DMS114 treated with DMSO at 0.1 percent for 48 hours (cell line): Measurements from ENCODE around the gene TFIP11.

Experiments used
- DNase-seq: peaks from one replicate; lab custom pipeline; 2025; ENCODE audit not compliant: unreplicated experiment; lab: John Stamatoyannopoulos, UW

TFIP11 gene

DNA sequence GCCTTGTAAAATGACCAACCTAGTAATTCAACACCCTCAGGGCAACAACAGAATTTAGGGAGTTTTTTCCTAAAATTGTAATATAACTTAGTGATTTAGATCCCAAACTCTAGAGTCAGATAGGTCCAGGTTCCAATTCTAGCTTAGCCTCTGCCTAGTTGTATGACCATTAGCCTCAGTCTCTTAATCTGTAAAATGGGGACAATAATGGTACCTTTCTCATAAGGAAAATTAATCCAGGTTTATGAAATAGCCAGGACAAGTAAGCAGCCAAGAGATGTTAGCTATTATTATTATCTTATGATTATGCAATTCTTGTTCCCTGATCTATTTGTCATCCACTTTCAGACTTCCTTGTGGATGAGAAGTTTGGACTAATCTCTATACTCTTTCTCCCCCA, 4.1 kb downstream of the TFIP11 start:
- no peak for DNase-seq

GRCh38 chr22:26503758-26504157, 8.5 kb downstream of the TFIP11 start:
- DNase-seq, result no peak

DNA sequence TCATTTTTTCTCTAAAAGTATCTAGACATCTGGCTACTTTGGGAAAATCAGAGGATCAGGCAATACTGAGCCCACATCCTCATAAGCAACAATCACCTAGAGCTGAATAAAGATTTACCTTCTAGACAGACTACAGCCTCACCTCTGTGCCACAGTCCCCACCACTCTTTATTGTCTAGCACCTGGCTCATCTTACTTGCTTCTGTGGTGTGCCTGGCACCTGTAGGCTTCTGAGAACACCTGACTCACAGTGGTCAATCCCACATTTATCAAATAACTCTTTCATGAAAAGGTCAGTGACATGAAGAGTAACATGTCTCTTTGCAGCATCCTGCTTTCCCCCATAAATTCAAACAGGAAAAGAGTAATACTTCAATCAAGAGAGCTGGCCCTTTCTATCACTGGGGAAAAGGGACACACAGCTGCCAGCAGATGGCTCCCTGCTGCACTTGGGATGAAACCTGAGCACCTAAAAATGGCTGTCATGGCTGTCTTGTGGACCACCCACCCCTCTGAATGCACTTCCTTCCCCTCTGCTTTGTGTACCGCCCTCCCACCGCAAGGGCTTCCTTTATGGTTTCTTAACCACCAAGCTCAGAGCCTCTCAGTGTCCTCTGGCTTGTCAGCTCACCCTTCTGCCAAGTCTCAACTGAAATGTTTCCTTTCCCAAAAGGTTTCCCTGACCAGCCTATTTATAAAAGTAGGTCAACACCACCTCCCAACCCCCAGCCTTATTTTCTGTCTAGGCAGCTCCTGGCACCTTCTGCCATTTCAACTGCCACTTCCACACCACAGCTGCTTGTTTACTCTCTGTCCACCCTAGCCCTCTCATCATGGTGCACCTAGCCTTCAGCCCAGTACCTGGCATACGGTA, 9.3 kb downstream of the TFIP11 start:
- DNase-seq, result peak; percentile 37

DNA sequence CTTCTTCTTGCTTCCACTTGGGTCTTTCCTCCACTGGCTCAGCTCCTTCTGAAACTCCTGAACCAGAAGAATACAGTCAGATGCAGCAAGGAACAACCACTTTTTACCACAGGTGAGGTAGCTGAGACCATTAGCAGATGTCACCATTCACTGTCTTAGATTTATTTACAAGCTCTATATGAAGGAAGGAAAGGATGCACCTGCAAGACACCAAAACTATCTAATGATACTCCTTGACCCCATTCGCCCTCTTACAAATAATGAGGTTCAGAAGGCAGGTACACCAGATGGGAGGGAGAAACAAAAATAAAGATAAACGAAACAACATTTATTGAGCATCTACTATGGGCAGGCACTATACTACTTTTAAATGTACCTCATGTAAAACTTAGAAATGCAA, 10.3 kb downstream of the TFIP11 start:
- DNase-seq, result no peak

DNA sequence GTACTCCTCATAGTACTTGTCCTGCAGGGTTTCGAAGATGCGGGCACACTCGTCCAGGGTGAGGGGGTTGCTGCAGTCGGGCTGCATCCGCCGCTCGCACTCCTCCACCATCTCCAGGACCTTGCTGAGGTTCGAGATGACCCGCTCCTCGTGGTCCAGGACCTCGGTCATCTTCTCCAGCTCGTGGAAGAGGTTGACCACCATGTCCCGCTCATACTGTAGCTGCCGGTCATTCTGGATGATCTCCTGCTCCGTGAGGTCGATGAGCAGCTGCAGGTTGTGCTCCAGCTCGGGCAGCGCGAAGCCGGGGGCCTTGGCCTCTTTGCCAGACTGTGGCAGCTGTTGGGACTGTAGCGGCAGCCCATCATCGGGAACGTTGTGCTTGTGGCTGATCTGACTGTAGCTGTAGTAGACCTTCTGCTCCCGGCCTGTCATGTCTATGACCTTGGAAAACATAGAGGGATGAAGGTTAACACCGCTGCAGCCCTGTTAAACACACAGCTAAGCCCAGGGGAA, 13.0 kb downstream of the TFIP11 start:
- no peak for DNase-seq

DNA sequence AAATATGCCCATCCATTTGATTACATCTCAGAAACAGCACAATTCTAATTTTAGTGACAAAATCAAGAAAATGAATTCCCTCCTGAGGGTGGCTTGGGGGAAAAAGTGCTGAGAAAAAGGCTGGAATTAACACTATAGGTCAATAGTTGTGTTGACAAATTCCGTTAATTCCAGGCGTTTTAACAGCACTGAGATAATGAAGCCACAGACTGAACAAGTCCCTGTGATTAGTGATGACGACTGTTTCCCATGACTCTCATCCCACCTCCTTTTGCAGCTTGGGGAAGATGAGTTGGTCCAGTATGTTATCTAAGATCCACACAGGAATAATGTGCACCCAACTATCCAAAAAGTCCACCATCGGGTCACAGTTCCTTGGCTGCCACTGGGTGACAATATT, 15.8 kb downstream of the TFIP11 start:
- DNase-seq, result no peak

DNA sequence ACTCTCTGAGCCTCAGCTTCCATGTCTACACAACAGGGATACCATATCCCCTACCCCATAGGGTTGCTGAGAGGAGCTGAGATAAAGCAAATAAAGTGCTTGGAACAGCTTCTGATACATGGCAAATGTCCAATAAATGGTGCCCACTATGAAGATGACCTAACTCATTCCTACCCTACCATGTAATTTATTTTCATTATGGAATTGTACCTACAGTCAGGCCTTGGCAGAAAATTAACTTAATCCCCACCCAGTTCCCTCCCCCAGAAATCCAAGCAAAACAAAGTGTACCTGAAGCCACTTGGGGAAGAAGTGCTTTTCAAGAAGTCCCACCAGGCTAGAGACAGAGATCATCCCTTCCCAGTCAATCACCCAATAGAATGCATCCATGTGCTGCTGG, 17.8 kb downstream of the TFIP11 start:
- DNase-seq, result no peak

GRCh38 chr22:26492220-26492619, 20.1 kb downstream of the TFIP11 start:
- no peak for DNase-seq

DNA sequence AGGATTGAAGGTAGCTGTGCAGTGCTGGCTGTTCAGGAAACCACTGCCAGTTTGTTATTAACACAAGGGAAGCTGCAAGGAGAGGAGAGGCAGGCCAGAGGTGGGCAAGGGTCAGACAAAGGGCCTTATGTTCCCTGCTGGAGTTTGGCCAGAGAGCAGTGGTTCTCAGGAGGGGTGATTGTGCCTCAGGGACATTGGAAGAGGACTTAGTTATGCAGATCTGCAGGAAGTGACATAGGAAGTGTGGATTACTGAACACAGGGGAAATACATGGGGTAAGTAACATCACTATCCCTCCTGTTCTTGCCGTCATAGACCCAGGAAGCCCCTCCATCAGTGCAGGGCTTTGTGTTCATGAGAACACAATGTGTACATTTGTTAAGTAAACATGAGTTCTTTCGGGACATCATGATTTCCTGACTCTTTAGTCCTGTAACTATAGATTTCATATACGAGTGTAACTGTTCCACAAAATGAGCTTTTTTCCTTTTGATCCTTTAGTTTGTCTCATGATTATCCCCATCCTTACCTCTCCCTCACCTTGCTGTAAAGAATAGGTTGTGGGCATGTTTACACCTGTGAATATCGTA, 22.7 kb downstream of the TFIP11 start:
- no peak for DNase-seq

DNA sequence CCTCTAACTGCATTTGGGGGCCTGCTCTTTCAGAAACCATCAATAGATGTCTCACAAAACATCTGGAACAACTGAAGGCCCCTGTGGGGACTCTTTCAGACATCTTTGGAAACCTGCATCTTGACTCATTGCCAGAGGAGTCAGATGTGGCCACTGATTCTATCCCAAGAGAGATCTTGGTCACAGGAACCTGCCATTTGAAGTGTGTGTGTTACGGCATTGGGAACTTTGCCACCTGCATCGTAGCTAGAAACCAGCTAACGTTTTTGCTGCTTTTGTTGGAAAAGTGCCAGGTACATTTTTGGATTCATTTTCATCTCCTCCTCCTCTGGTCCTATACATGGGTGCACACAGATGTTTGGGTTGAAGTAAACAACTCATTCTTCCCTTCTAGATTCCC, 24.3 kb downstream of the TFIP11 start:
- DNase-seq, result no peak

GRCh38 chr22:26486394-26486793, 25.9 kb downstream of the TFIP11 start:
- no peak for DNase-seq

DNA sequence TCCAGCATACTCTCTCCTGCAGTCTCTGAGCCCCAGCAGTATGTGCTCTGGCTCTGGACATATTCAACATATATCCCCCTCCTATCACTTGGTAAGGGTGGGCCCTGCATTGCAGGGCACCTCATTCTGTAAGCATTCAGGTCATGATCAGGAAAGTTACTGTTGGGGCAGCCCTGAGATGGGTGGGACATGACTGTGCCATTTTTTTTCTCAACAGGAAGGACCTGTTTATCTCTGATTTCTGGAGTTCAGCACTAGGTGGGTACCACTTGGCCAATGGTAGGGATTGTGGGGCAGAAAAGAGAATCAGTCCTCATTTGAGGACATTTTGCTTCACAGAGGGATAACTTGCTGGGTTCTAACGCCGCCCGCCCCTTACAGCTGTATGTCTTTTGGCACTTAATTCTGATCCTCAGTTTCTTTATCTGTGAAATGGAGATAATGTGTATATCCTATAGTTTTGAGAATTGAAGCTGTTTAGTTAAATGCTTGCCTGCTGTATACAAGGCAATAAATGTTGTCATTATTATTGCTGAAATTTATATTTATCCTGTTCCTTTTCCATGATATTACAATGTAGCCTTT, 26.4 kb downstream of the TFIP11 start:
- no peak for DNase-seq

- DNase-seq, result no peak
These were observed 27.3 kb downstream of the TFIP11 start for GRCh38 chr22:26485013-26485412.

- DNase-seq, result no peak
These were observed 27.9 kb downstream of the TFIP11 start for GRCh38 chr22:26484360-26484706.

DNA sequence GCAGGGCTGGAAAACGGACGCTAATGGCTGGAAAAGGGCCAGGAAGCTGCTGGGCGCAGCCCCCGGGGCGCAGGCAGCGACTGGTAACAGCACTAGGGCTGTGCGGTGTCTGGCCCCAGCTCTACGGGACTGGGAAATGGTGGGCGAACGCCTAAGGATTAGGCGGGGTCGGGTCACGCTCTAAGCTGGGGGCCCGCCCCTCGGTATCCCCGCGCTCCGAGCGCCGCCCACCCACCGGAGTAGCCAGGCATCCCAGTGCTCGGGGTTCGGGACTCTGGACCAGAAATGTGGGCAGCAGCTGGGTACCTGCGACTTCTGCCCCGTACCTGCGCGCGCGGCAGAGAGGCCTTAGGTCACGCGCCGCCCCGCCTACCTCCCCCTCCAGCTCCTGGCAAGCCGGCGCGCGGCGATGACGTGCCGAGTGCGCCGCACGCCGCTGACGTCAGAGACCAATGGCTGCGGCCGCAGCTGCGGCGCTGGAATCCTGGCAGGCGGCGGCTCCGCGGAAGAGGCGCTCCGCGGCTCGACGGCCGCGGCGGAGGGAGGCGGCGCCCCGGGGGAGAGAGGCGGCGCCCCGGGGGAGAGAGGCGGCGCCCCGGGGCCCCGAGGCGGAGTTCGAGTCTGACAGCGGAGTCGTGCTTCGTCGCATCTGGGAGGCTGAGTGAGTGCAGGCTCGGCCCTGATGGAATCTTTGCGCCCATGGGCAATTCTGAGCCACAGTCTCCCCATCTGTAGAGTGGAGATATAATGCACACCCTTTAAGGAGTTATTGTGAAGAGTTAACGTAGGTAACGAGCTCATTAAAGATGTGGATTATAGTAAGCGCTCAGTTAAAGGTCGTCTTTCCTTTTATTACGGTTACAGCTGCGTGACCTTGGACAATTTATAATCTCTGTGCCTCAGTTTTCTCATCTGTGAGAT, 28.6 kb downstream of the TFIP11 start, which contains the start of the genes HPS4 and SRRD:
Gene HPS4, minus strand, starts transcription at position 345 of the 921 bp plus-strand sequence. CDS start 2,021 bp downstream, outside the sequence.
Gene SRRD, plus strand, starts transcription at position 439 of the 921 bp plus-strand sequence. Its CDS starts 14 bp downstream, at position 453.
- peak; percentile 38 for DNase-seq

DNA sequence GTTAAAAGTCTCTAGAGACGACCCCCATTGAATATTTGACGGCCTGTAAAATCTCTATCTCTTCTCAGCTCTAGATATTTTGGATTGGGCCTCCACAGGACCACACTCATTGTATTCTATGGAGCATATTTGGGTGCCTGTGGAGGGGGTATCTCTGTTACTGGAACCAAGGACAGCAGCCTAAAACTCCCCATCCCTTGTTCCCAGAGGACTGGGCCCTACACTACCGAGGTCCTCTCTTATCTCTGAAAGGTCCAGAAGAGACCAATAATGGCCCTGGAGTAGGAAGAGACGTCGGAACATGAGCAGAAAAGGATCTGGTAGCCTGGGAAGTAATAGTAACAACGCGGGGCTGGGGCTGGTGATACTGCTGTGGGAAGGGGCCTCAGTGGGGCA, 29.2 kb downstream of the TFIP11 start:
- DNase-seq, result no peak

DNA sequence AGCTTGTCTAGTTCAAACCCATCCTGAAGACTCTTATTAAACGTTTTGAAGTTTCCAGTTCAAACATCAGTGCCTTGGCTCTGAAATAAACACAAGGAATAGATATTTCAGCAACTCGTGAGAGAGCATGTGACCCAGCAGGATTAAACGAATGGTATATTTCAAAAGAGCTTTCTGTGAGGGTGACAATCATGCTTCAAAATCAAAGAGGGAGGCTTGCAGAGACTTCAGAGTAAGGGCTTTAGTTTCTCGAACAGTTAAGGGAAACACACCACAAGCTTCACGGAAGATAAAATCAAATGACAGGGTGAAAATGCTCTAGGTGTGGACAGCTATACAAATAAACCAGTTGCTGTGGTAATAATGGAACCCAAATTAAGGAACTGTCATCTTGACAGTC, 30.1 kb downstream of the TFIP11 start:
- DNase-seq, result no peak

- no peak for DNase-seq
These were observed 30.6 kb downstream of the TFIP11 start for GRCh38 chr22:26481694-26482093.

DNA sequence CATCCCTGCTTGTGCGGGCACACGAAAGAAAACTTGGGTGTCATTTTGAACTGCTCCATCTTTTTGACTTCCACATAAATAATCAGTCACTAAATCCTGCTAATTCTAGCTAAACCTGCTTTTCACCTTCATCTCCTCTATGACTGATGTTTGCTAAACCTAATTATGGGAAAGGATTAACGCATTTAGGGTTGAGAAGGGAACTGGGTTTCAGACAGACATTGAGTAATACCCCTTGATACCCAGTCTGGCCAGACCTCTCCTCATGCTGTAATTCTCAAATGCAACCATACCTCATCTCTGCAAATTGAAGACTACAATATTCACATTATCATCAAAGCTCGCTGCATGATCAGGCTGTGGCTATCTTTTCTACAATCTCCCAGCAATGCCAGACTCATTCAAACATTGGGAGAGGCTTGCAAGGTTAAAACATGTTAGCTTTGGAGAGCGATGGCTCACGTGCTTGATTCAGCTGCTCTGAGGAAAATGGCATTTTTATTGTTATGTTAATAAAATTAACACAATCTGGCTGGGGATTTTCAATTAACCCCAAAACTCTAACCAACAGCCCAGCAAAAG, 31.1 kb downstream of the TFIP11 start:
- no peak for DNase-seq

DNA sequence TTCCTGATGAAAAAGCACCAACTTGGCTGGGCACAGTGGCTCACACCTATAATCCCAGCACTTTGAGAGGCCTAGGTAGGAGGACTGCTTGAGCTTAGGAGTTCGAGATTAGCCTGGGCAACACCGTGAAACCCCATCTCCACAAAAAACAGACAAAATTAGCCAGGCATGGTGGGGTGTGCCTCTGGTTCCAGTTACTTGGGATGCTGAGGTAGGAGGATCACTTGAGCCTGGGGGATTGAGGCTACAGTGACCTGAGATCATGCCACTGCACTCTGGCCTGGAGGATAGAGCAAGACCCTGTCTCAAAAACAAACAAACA, 31.7 kb downstream of the TFIP11 start:
- DNase-seq, result no peak
